Measurements from ENCODE around the gene RGS14.

The RGS14 gene

GRCh38 chr5:177364159-177364962, 6.6 kb downstream of the RGS14 start:
- no peak for DNase-seq (ENCODE audit: low read depth)
- no peak for TF ChIP-seq CTCF (IDR thresholded peaks at IDR 0.05; ENCODE audit: low read depth, low read length, missing control alignments)
- H3K4me3 ChIP-seq (ENCODE audit: low read depth, low read length) = no peak overlapping the region
- in situ Hi-C loops (cut with HindIII; ENCODE audit: low sequenced_read_pairs) = loop anchor here (5.0 kb wide), 2 partner anchors 42 to 78 kb away; no protein-coding TSS in a partner anchor

- no peak overlapping the region for H3K4me3 ChIP-seq (ENCODE audit: low read depth, low read length)
- in situ Hi-C loops (cut with HindIII; ENCODE audit: low sequenced_read_pairs) = no loop called here
- no peak for TF ChIP-seq CTCF (IDR thresholded peaks at IDR 0.05; ENCODE audit: low read depth, low read length, missing control alignments)
- no peak for DNase-seq (ENCODE audit: low read depth)
Measured at GRCh38 chr5:177365845-177366527, 8.3 kb downstream of the RGS14 start.

GRCh38 chr5:177366528-177367322, 9.0 kb downstream of the RGS14 start:
- TF ChIP-seq CTCF (IDR thresholded peaks at IDR 0.05; ENCODE audit: low read depth, low read length, missing control alignments) = no peak
- peak; percentile 37 for DNase-seq (ENCODE audit: low read depth)
- in situ Hi-C loops (cut with HindIII; ENCODE audit: low sequenced_read_pairs) = no loop called here

GRCh38 chr5:177367323-177367848, 9.7 kb downstream of the RGS14 start:
- no peak for DNase-seq (ENCODE audit: low read depth)
- TF ChIP-seq CTCF (IDR thresholded peaks at IDR 0.05; ENCODE audit: low read depth, low read length, missing control alignments) = no peak
- peak overlapping the region; percentile 35 for H3K4me3 ChIP-seq (ENCODE audit: low read depth, low read length)
- in situ Hi-C loops (cut with HindIII; ENCODE audit: low sequenced_read_pairs) = no loop called here

More at GRCh38 chr5:177366528-177367322, 9.0 kb downstream of the RGS14 start:
- peak overlapping the region; percentile 35 for H3K4me3 ChIP-seq (ENCODE audit: low read depth, low read length)

- peak overlapping the region; percentile 35 for H3K4me3 ChIP-seq (ENCODE audit: low read depth, low read length)
- DNase-seq (ENCODE audit: low read depth) = no peak
- in situ Hi-C loops (cut with HindIII; ENCODE audit: low sequenced_read_pairs) = no loop called here
- no peak for TF ChIP-seq CTCF (IDR thresholded peaks at IDR 0.05; ENCODE audit: low read depth, low read length, missing control alignments)
Measured at GRCh38 chr5:177367981-177368868, 10.5 kb downstream of the RGS14 start.
